Panc1 (cell line): ENCODE results near the gene MYO6.

ENCODE experiments used
- CTCF ChIP-seq: fragments of 450-650 bp; IDR thresholded peaks from 2 replicates; pipeline ENCODE4 v1.5.1; 2017; ENCODE audit warnings: mild to moderate bottlenecking
- POLR2AphosphoS5 ChIP-seq: IDR thresholded peaks from 2 replicates; pipeline ENCODE4 v1.6.1; 2012; ENCODE audit warnings: mild to moderate bottlenecking, low read depth, low read length, moderate library complexity
- TCF7L2 ChIP-seq: IDR thresholded peaks from 2 replicates; pipeline ENCODE4 v1.6.1; 2011; ENCODE audit warnings: mild to moderate bottlenecking, low read depth, low read length, inconsistent platforms

DNA sequence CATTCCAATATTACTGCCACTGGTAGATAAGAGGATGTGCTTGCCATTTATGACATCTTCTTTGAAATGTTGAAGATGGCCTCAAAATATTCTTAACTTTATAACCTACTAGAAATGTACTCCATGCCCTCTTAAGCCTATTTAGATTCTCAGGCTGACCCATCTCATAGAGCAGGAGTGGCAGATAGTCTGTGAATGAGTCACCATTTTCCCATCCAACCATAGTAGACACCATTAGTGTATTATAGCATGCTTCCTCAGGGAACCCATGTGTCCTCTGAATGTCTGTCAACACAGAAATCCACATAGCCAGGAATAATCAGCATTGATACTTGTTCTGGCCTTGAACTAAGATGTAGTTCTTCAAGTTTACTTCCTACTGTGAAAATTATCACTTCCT lies 173.2 kb downstream of the MYO6 start:
- TF ChIP-seq POLR2AphosphoS5 (no peak), CTCF (no peak), TCF7L2 (no peak)
